Breast epithelium (tissue), 4 donors: Measurements from ENCODE around the gene SLC17A3. TPM values are rescaled to one million over a fixed set of nuclear protein-coding genes. Genes with fewer than 3 reads are reported as not detected.

Experiments used
- DNase-seq, 2 donors: peaks; one replicate each; pipeline ENCODE4 v3.0.0-alpha.2; 2019; ENCODE audit warnings: low spot score in 2 of 2
- H3K27ac ChIP-seq, 2 donors: fragments of 200-600 bp; sonication (generic) in 1 of 2; one replicate each; pipeline ENCODE4 v1.5.1; 2016 to 2019; ENCODE audit warnings: mild to moderate bottlenecking in 1 of 2
- H3K27me3 ChIP-seq, 2 donors: fragments of 200-600 bp; sonication (generic) in 1 of 2; one replicate each; pipeline versions ENCODE4 v1.5.1 to v1.6.0; 2017 to 2019; ENCODE audit warnings: control low read depth in 1 of 2, mild to moderate bottlenecking in 1 of 2
- H3K36me3 ChIP-seq: fragments of 200-600 bp; one replicate; pipeline ENCODE4 v1.5.1; 2019
- H3K4me1 ChIP-seq, 2 donors: fragments of 200-600 bp; sonication (generic); one replicate each; pipeline ENCODE4 v1.5.1; 2016 to 2019; ENCODE audit warnings: control low read depth in 1 of 2
- H3K4me3 ChIP-seq, 3 donors: fragments of 200-600 bp; sonication (generic); 1 replicate in 2 of 3; 2 replicates in 1 of 3; pipeline ENCODE4 v1.5.1; 2016 to 2019; ENCODE audit warnings: mild to moderate bottlenecking in 3 of 3, moderate library complexity in 2 of 3
- H3K9me3 ChIP-seq, 2 donors: fragments of 200-600 bp; sonication (generic) in 1 of 2; one replicate each; pipeline ENCODE4 v1.5.1; 2016 to 2019; ENCODE audit warnings: control low read depth in 1 of 2
- CTCF ChIP-seq, 3 donors: fragments of 450-650 bp; IDR thresholded peaks; one replicate each; pipeline ENCODE4 v1.5.1; 2016 to 2017; ENCODE audit warnings: antibody characterized with exemption in 3 of 3, mild to moderate bottlenecking in 3 of 3, moderate library complexity in 3 of 3
- POLR2A ChIP-seq: fragments of 450-650 bp; IDR thresholded peaks from one replicate; pipeline ENCODE4 v1.6.1; 2016; ENCODE audit warnings: antibody characterized with exemption, mild to moderate bottlenecking, moderate library complexity
- POLR2AphosphoS5 ChIP-seq, 3 donors: sonication (generic); formaldehyde crosslinking; IDR thresholded peaks; one replicate each; pipeline ENCODE4 v1.6.1; 2017; ENCODE audit warnings: antibody characterized with exemption in 3 of 3
- intact Hi-C: fragments of 100-400 bp; cut with DNase I; formaldehyde crosslinking; loops from one replicate; pipeline ENCODE4 v1.15.1; 2023; ENCODE audit warnings: low total_unique reads
- total RNA-seq, 3 donors: library from RNA; depleted of rRNA; stranded (reverse); fragments of >200 nt; gene quantifications; one replicate each; pipeline ENCODE4 v1.1.0, GENCODE V29; 2016

The SLC17A3 gene
- total RNA-seq, 3 donors from 2014 or later = not detected

DNA sequence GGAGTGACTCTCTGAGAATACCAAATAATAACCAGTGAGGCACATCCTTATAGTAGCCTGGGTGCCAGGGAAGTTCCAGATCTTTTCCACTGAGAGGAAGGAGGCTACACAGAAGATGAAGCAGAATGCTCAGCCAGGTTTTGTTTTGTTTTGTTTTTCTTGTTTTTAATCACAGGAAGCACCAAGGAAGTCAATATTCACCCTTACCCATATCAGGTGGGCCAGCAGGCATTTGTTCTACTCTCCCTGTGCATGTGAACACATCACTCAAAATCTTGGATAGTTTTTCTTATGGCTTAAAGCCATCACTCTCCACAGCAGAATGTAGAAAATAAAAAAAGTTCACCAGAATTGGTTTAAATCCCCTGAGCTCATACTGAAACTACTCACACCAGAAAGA lies 52.7 kb downstream of the SLC17A3 start:
- H3K36me3 ChIP-seq = no peaks in the 10 kb centered on the region
- no peak for TF ChIP-seq CTCF (IDR thresholded peaks at IDR 0.05)
- TF ChIP-seq POLR2A = no peak
- TF ChIP-seq POLR2AphosphoS5 (IDR thresholded peaks at IDR 0.05) = no peak
- no peaks in the 10 kb centered on the region for H3K27me3 ChIP-seq
- H3K4me3 ChIP-seq = no peak overlapping the region
- H3K27ac ChIP-seq = no peak overlapping the region
- H3K4me1 ChIP-seq = no peaks in the 10 kb centered on the region
- intact Hi-C loops = no loop called here
- H3K9me3 ChIP-seq = no peaks in the 10 kb centered on the region
- no peak for DNase-seq

- H3K36me3 ChIP-seq = no peaks in the 10 kb centered on the region
- TF ChIP-seq CTCF (IDR thresholded peaks at IDR 0.05) = no peak
- intact Hi-C loops = no loop called here
- no peaks in the 10 kb centered on the region for H3K27me3 ChIP-seq
- H3K9me3 ChIP-seq = no peaks in the 10 kb centered on the region
- DNase-seq = no peak
- no peaks in the 10 kb centered on the region for H3K4me1 ChIP-seq
- H3K27ac ChIP-seq = no peak overlapping the region
- no peak overlapping the region for H3K4me3 ChIP-seq
Measured at GRCh38 chr6:25816252-25816651, 57.8 kb downstream of the SLC17A3 start.

DNA sequence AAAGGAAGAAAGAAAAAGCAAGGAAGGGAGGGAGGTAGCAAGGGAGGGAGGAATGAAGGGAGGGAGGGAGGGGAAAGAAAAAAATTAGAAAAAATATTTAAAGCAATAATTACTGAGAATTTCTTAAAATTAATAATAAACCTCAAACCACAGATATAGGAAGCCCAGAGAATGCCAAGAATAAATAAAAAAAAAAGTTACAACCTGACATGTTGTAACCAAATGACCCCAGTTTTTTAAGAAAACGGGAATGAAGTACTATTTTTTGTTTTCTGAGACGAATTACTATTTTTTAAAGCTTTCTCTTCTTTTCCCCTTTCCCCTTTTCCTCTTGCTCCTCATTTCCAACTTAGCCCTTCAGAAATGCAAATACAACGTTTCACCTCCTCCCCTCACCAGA lies 58.8 kb downstream of the SLC17A3 start:
- no peaks in the 10 kb centered on the region for H3K9me3 ChIP-seq
- no peak overlapping the region for H3K27ac ChIP-seq
- no peak overlapping the region for H3K4me3 ChIP-seq
- DNase-seq = no peak
- H3K36me3 ChIP-seq = no peaks in the 10 kb centered on the region
- no peak for TF ChIP-seq CTCF (IDR thresholded peaks at IDR 0.05)
- no peak for TF ChIP-seq POLR2A
- no peak for TF ChIP-seq POLR2AphosphoS5 (IDR thresholded peaks at IDR 0.05)
- H3K27me3 ChIP-seq = no peaks in the 10 kb centered on the region
- intact Hi-C loops = no loop called here
- H3K4me1 ChIP-seq = no peaks in the 10 kb centered on the region

GRCh38 chr6:25804804-25805203 lies 69.2 kb downstream of the SLC17A3 start:
- Histone ChIP-seq H3K9me3 (no peaks in the 10 kb centered on the region), H3K4me3 (no peak overlapping the region), H3K36me3 (no peaks in the 10 kb centered on the region), H3K27ac (no peak overlapping the region), H3K4me1 (no peaks in the 10 kb centered on the region), H3K27me3 (no peaks in the 10 kb centered on the region)
- TF ChIP-seq CTCF (IDR thresholded peaks at IDR 0.05) (no peak), POLR2A (no peak), POLR2AphosphoS5 (IDR thresholded peaks at IDR 0.05) (no peak)
- intact Hi-C loops = no loop called here
- DNase-seq = no peak

GRCh38 chr6:25801436-25801835 lies 72.6 kb downstream of the SLC17A3 start:
- H3K4me3 ChIP-seq = no peak overlapping the region
- no peaks in the 10 kb centered on the region for H3K9me3 ChIP-seq
- H3K27ac ChIP-seq = no peak overlapping the region
- intact Hi-C loops = no loop called here
- H3K36me3 ChIP-seq = no peaks in the 10 kb centered on the region
- H3K27me3 ChIP-seq = no peaks in the 10 kb centered on the region
- H3K4me1 ChIP-seq = no peaks in the 10 kb centered on the region
- TF ChIP-seq CTCF (IDR thresholded peaks at IDR 0.05) (no peak), POLR2A (no peak), POLR2AphosphoS5 (IDR thresholded peaks at IDR 0.05) (no peak)
- DNase-seq = no peak

Other genes starting within 250 kb of the SLC17A3 start
- under 1 TPM in 2 of 3 donors, not detected in 1; 0.59 to 0.80 TPM for gene SCGN, start 222.0 kb downstream of the SLC17A3 start, total RNA-seq
- gene SLC17A4, start 119.5 kb downstream of the SLC17A3 start, total RNA-seq = under 1 TPM in 1 of 3 donors, not detected in 2; 0.98 TPM
- not detected for gene SLC17A1, start 42.2 kb downstream of the SLC17A3 start, total RNA-seq
- not detected for gene SLC17A2, start 56.4 kb upstream of the SLC17A3 start, total RNA-seq
- 10 to 100 TPM; 11.8 to 16.2 (median 12.1) TPM for gene TRIM38, start 88.6 kb upstream of the SLC17A3 start, total RNA-seq
- 1 to 10 TPM; 5.6 to 9.4 (median 8.6) TPM for gene HFE, start 213.2 kb upstream of the SLC17A3 start, total RNA-seq